Neural cell (in vitro differentiated cells): Measurements from ENCODE around the gene FBXO9. TPM values are rescaled to one million over a fixed set of nuclear protein-coding genes. Genes with fewer than 3 reads are reported as not detected.
"Not testable (repeated sequence)": the region's sequence is repeated elsewhere in the genome, so short reads cannot be mapped to it uniquely, and the experiment has no call there.

ENCODE experiments used
- H2AFZ ChIP-seq: fragments of 200-600, 300-800 bp; sonication (generic), shearing (Covaris generic); 2 replicates; pipeline ENCODE4 v1.6.0; 2014; ENCODE audit warnings: low read depth, mild to moderate bottlenecking, antibody characterized with exemption, low read length, moderate library complexity
- H3F3A ChIP-seq: fragments of 200-600 bp; shearing (Covaris generic); 2 replicates; pipeline ENCODE4 v1.6.1; 2016; ENCODE audit warnings: mild to moderate bottlenecking, moderate library complexity, mixed read lengths, antibody characterized with exemption, low read length; ENCODE audit not compliant: insufficient read depth, poor library complexity, severe bottlenecking
- H3K27ac ChIP-seq: fragments of 200-600, 300-800 bp; sonication (generic), shearing (Covaris generic); 2 replicates; pipeline ENCODE4 v1.5.1; 2014; ENCODE audit warnings: mild to moderate bottlenecking, low read length, moderate library complexity
- H3K27me3 ChIP-seq: fragments of 300-800, 200-600 bp; sonication (generic), shearing (Covaris generic); 2 replicates; pipeline ENCODE4 v1.6.0; 2014; ENCODE audit warnings: mild to moderate bottlenecking, low read depth, low read length, moderate library complexity; ENCODE audit not compliant: insufficient read depth
- H3K36me3 ChIP-seq: fragments of 300-800, 200-600 bp; sonication (generic), shearing (Covaris generic); 2 replicates; pipeline ENCODE4 v1.5.1; 2014; ENCODE audit warnings: mild to moderate bottlenecking, antibody characterized with exemption, low read length, moderate library complexity; ENCODE audit not compliant: insufficient read depth
- H3K4me2 ChIP-seq: fragments of 300-800, 200-600 bp; sonication (generic), shearing (Covaris generic); 2 replicates; pipeline ENCODE4 v1.6.0; 2014; ENCODE audit warnings: mild to moderate bottlenecking, low read length
- H3K4me3 ChIP-seq: fragments of 300-800, 200-600 bp; sonication (generic), shearing (Covaris generic); 2 replicates; pipeline ENCODE4 v1.5.1; 2014; ENCODE audit warnings: mild to moderate bottlenecking, low read length, moderate library complexity
- H3K79me2 ChIP-seq: fragments of 200-600 bp; shearing (Covaris generic); replicated peaks from 2 replicates; pipeline ENCODE4 v1.6.0; 2014; ENCODE audit warnings: mild to moderate bottlenecking, low read length, moderate library complexity; ENCODE audit not compliant: insufficient read depth
- H3K9ac ChIP-seq: fragments of 300-800, 200-600 bp; sonication (generic), shearing (Covaris generic); 2 replicates; pipeline ENCODE4 v1.6.1; 2016; ENCODE audit warnings: mild to moderate bottlenecking, low read length, mixed read lengths
- H3K9me2 ChIP-seq: fragments of 200-600 bp; shearing (Covaris generic); 2 replicates; pipeline ENCODE4 v1.6.1; 2016; ENCODE audit warnings: mild to moderate bottlenecking, low read length, mixed read lengths; ENCODE audit not compliant: insufficient read depth
- H3K9me3 ChIP-seq: fragments of 200-600, 300-800 bp; sonication (generic), shearing (Covaris generic); 2 replicates; pipeline ENCODE4 v1.6.1; 2016; ENCODE audit warnings: mild to moderate bottlenecking, mixed run types, low read length, moderate library complexity, mixed read lengths
- H4K20me1 ChIP-seq: fragments of 200-600 bp; shearing (Covaris generic); 2 replicates; pipeline ENCODE4 v1.6.1; 2016; ENCODE audit warnings: mild to moderate bottlenecking, mixed run types; ENCODE audit not compliant: insufficient read depth
- EP300 ChIP-seq: fragments of 450-650 bp; conservative IDR thresholded peaks from 2 replicates; pipeline ENCODE4 v1.6.1; 2014; ENCODE audit warnings: antibody characterized with exemption, mild to moderate bottlenecking, moderate library complexity; ENCODE audit not compliant: poor library complexity, severe bottlenecking
- EZH2 ChIP-seq: fragments of 200-600, 300-800 bp; shearing (Covaris generic), sonication (generic); IDR thresholded peaks from 2 replicates; pipeline ENCODE4 v1.6.1; 2014; ENCODE audit warnings: antibody characterized with exemption, low read length, borderline replicate concordance, mild to moderate bottlenecking; ENCODE audit not compliant: insufficient read depth, poor library complexity, severe bottlenecking
- MXI1 ChIP-seq: fragments of 450-650 bp; conservative IDR thresholded peaks from 2 replicates; pipeline ENCODE4 v1.6.1; 2014; ENCODE audit warnings: antibody characterized with exemption, mild to moderate bottlenecking; ENCODE audit not compliant: poor library complexity, severe bottlenecking
- POLR2AphosphoS5 ChIP-seq: IDR thresholded peaks from 2 replicates; pipeline ENCODE4 v1.6.1; 2012
- RAD21 ChIP-seq: fragments of 450-650 bp; conservative IDR thresholded peaks from 2 replicates; pipeline ENCODE4 v1.6.1; 2014; ENCODE audit warnings: antibody characterized with exemption, mild to moderate bottlenecking, moderate library complexity
- SMC3 ChIP-seq: fragments of 450-650 bp; conservative IDR thresholded peaks from 2 replicates; pipeline ENCODE4 v1.6.1; 2014; ENCODE audit warnings: antibody characterized with exemption, mild to moderate bottlenecking, moderate library complexity; ENCODE audit not compliant: poor library complexity
- TAF1 ChIP-seq: IDR thresholded peaks from 2 replicates; pipeline ENCODE4 v1.6.1; 2012; ENCODE audit warnings: low read depth
- polyA plus RNA-seq: library from polyadenylated mRNA; depleted of rRNA; stranded (reverse); fragments of >200 nt; gene quantifications from 2 replicates; pipeline ENCODE4 v1.2.3, GENCODE V29; 2014
- TF ChIP-seq, protein P1 (sequence below): fragments of 450-650 bp; IDR thresholded peaks from 2 replicates; pipeline ENCODE4 v1.5.1; 2014; ENCODE audit warnings: antibody characterized with exemption, mild to moderate bottlenecking, moderate library complexity; ENCODE audit not compliant: poor library complexity, severe bottlenecking
- TF ChIP-seq, protein P2 (sequence below): IDR thresholded peaks from 2 replicates; pipeline ENCODE4 v1.6.1; 2012; ENCODE audit warnings: borderline replicate concordance

FBXO9 gene
- polyA plus RNA-seq, 1 donor from 2014 or later = 92.2 TPM

DNA sequence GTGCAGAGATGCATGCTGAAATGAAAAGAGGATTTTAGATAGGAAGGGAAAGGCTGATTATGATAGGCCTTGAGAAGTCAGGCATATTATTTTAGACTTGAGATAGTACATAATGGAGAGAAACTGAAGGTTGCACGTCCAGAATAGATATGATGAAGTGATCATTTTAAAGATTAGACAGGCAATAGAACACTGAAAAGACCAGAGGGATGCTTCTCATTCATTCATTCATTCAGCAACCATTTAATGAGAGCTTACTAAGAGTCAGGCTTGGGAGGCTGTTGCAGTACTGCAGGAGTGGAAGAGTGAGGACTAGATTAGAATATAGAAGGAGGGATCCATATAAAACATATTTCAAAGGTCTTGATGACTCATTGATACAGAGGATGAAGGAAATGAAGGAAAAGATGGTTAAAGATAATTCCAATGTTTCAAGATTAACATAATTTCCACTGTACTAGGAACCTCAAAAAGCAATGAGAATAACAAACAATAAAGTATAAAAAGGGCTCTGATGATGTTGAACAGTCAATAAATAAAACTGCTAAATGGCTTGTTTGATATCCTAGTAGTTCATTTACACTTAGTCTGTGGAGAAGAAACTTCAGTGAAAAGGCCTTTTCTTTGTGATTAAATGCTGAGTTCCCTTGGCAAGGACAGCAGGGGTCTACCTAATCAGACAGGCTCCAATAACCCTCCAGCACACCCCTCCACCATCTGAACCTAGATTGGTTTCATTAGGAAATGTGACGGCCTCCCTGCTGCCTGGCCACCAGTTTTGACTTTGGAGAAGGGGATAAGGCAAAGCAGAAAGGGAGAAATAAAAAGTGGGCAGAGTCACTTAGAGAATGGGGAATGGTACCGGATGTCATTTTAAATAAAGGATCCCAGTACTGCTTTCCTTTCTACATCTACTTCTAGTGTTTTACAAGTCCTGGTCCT lies 5.3 kb upstream of the FBXO9 start:
- H3K79me2 ChIP-seq = peaks cover 49% of the 10 kb centered on the region
- peak overlapping the region; percentile 86 for H3K4me3 ChIP-seq
- H2AFZ ChIP-seq = no peak overlapping the region
- H3F3A ChIP-seq = peaks cover 9% of the 10 kb centered on the region
- H3K4me2 ChIP-seq = peak overlapping the region; percentile 87
- H3K9me3 ChIP-seq = no peaks in the 10 kb centered on the region
- H3K9me2 ChIP-seq = no peaks in the 10 kb centered on the region
- H4K20me1 ChIP-seq = no peaks in the 10 kb centered on the region
- no peak for TF ChIP-seq EZH2
- no peak for TF ChIP-seq TAF1
- no peak for TF ChIP-seq POLR2AphosphoS5
- no peak for TF ChIP-seq MXI1
- TF ChIP-seq, protein P1, sequence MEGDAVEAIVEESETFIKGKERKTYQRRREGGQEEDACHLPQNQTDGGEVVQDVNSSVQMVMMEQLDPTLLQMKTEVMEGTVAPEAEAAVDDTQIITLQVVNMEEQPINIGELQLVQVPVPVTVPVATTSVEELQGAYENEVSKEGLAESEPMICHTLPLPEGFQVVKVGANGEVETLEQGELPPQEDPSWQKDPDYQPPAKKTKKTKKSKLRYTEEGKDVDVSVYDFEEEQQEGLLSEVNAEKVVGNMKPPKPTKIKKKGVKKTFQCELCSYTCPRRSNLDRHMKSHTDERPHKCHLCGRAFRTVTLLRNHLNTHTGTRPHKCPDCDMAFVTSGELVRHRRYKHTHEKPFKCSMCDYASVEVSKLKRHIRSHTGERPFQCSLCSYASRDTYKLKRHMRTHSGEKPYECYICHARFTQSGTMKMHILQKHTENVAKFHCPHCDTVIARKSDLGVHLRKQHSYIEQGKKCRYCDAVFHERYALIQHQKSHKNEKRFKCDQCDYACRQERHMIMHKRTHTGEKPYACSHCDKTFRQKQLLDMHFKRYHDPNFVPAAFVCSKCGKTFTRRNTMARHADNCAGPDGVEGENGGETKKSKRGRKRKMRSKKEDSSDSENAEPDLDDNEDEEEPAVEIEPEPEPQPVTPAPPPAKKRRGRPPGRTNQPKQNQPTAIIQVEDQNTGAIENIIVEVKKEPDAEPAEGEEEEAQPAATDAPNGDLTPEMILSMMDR = no peak
- TF ChIP-seq, protein P2, sequence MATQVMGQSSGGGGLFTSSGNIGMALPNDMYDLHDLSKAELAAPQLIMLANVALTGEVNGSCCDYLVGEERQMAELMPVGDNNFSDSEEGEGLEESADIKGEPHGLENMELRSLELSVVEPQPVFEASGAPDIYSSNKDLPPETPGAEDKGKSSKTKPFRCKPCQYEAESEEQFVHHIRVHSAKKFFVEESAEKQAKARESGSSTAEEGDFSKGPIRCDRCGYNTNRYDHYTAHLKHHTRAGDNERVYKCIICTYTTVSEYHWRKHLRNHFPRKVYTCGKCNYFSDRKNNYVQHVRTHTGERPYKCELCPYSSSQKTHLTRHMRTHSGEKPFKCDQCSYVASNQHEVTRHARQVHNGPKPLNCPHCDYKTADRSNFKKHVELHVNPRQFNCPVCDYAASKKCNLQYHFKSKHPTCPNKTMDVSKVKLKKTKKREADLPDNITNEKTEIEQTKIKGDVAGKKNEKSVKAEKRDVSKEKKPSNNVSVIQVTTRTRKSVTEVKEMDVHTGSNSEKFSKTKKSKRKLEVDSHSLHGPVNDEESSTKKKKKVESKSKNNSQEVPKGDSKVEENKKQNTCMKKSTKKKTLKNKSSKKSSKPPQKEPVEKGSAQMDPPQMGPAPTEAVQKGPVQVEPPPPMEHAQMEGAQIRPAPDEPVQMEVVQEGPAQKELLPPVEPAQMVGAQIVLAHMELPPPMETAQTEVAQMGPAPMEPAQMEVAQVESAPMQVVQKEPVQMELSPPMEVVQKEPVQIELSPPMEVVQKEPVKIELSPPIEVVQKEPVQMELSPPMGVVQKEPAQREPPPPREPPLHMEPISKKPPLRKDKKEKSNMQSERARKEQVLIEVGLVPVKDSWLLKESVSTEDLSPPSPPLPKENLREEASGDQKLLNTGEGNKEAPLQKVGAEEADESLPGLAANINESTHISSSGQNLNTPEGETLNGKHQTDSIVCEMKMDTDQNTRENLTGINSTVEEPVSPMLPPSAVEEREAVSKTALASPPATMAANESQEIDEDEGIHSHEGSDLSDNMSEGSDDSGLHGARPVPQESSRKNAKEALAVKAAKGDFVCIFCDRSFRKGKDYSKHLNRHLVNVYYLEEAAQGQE = no peak
- TF ChIP-seq RAD21 = no peak
- no peak for TF ChIP-seq EP300
- TF ChIP-seq SMC3 = no peak
- H3K27me3 ChIP-seq = peaks cover 3% of the 10 kb centered on the region
- peak overlapping the region; percentile 95 for H3K9ac ChIP-seq
- no peaks in the 10 kb centered on the region for H3K36me3 ChIP-seq
- no peak overlapping the region for H3K27ac ChIP-seq

DNA sequence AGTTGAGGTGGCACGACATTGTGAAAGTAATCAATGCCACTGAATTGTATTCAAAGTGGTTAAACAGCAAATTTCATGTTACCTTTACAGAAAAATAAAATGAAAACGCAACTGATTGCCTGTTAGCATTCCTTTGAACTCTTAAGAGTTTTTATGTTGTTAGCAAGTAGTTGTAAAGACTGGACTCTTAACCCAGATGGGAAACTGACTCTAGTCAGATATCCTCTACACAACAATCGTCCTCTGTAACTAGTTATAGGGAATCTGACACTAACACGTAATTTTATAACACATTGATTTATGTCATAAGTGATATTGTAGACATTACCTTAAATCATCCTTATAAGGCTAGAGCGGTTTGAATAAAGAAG lies 3.0 kb upstream of the FBXO9 start:
- TF ChIP-seq TAF1 = no peak
- TF ChIP-seq RAD21 = no peak
- no peak for TF ChIP-seq EZH2
- TF ChIP-seq, protein P2 = no peak
- TF ChIP-seq, protein P1 = no peak
- no peak for TF ChIP-seq SMC3
- H3K79me2 ChIP-seq = peaks cover 40% of the 10 kb centered on the region
- peak overlapping the region; percentile 86 for H3K4me3 ChIP-seq
- no peaks in the 10 kb centered on the region for H3K9me2 ChIP-seq
- H3K36me3 ChIP-seq = no peaks in the 10 kb centered on the region
- H3K9ac ChIP-seq = peak overlapping the region; percentile 95
- H3K4me2 ChIP-seq = peak overlapping the region; percentile 76
- H3F3A ChIP-seq = peaks cover 9% of the 10 kb centered on the region
- peaks cover 3% of the 10 kb centered on the region for H3K27me3 ChIP-seq
- H2AFZ ChIP-seq = peak overlapping the region; percentile 75
- no peaks in the 10 kb centered on the region for H4K20me1 ChIP-seq
- H3K9me3 ChIP-seq = no peaks in the 10 kb centered on the region
- H3K27ac ChIP-seq = peak overlapping the region; percentile 91

DNA sequence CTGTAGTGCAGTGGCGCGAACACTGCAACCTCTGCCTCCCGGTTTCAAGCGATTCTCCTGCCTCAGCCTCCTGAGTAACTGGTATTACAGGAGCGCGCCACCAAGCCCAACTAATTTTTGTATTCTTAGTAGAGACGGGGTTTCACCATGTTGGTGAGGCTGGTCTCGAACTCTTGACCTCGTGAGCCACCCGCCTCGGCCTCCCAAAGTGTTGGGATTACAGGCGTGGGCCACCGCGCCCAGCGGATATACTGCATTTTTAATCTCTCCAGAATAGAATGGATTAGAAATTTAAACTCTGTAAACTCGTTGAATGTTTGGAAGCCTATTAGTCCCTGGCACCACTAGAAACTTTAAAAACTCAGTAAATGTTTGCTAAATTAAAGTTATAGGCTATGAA lies 949 bp upstream of the FBXO9 start:
- peaks cover 20% of the 10 kb centered on the region for H3K79me2 ChIP-seq
- not testable (repeated sequence) for H4K20me1 ChIP-seq, H3K9me3 ChIP-seq, H3K27ac ChIP-seq, H3K4me3 ChIP-seq, H3K4me2 ChIP-seq, H3F3A ChIP-seq, H2AFZ ChIP-seq, H3K27me3 ChIP-seq, H3K9ac ChIP-seq, H3K36me3 ChIP-seq, H3K9me2 ChIP-seq
